HG03432 (cell line): ENCODE results near the gene NADSYN1.

Experiments used
- ATAC-seq: cut with Tn5 transposase; IDR thresholded peaks from one replicate; pipeline ENCODE4 v1.9.1; 2021; ENCODE audit warnings: mild to moderate bottlenecking, moderate library complexity; ENCODE audit not compliant: unreplicated experiment

The NADSYN1 gene

GRCh38 chr11:71433648-71434450 lies 19.2 kb upstream of the NADSYN1 start:
- no peak for ATAC-seq

- ATAC-seq: no peak
Measured at GRCh38 chr11:71434576-71435130, 18.4 kb upstream of the NADSYN1 start.

- ATAC-seq: no peak
Measured at GRCh38 chr11:71435278-71435951, 17.6 kb upstream of the NADSYN1 start.

- ATAC-seq: no peak
Measured at GRCh38 chr11:71436861-71437260, 16.1 kb upstream of the NADSYN1 start.

GRCh38 chr11:71437399-71437798 lies 15.6 kb upstream of the NADSYN1 start:
- ATAC-seq: no peak

- ATAC-seq: no peak
Measured at GRCh38 chr11:71437879-71438278, 15.1 kb upstream of the NADSYN1 start.

GRCh38 chr11:71438650-71439049 lies 14.4 kb upstream of the NADSYN1 start:
- no peak for ATAC-seq

GRCh38 chr11:71440021-71440755 lies 12.8 kb upstream of the NADSYN1 start:
- no peak for ATAC-seq

GRCh38 chr11:71441251-71441650 lies 11.8 kb upstream of the NADSYN1 start:
- ATAC-seq: no peak

GRCh38 chr11:71442123-71442522 lies 10.9 kb upstream of the NADSYN1 start:
- ATAC-seq: no peak

GRCh38 chr11:71442880-71443279 lies 10.1 kb upstream of the NADSYN1 start:
- ATAC-seq: no peak

GRCh38 chr11:71443736-71444445 lies 9.1 kb upstream of the NADSYN1 start:
- no peak for ATAC-seq

- ATAC-seq: no peak
Measured at GRCh38 chr11:71444811-71445210, 8.2 kb upstream of the NADSYN1 start.

- no peak for ATAC-seq
Measured at GRCh38 chr11:71446150-71446549, 6.9 kb upstream of the NADSYN1 start.

- no peak for ATAC-seq
Measured at GRCh38 chr11:71446942-71447688, 5.9 kb upstream of the NADSYN1 start.

- ATAC-seq: peak; percentile 6
Measured at GRCh38 chr11:71447791-71448256, 5.2 kb upstream of the NADSYN1 start.

GRCh38 chr11:71448257-71449171 lies 4.5 kb upstream of the NADSYN1 start, which contains the start of gene DHCR7:
DHCR7 (minus strand) TSS chr11:71448393; CDS start chr11:71444952, 3,441 bp downstream.
- peak; percentile 80 for ATAC-seq

- ATAC-seq: no peak
Measured at GRCh38 chr11:71449596-71449995, 3.4 kb upstream of the NADSYN1 start.

- ATAC-seq: no peak
Measured at GRCh38 chr11:71450507-71450906, 2.5 kb upstream of the NADSYN1 start.
